Osteoblast (primary cell): ENCODE results near the gene CAPSL. TPM values are rescaled to one million over a fixed set of nuclear protein-coding genes. Genes with fewer than 3 reads are reported as not detected.

Experiments used
- DNase-seq: peaks from one replicate; pipeline ENCODE4 v3.0.0; 2011; ENCODE audit warnings: low spot score, mixed read lengths; ENCODE audit not compliant: insufficient read length; ENCODE audit errors: missing footprints
- H2AFZ ChIP-seq: 2 replicates; pipeline ENCODE4 v1.6.0; 2011; ENCODE audit warnings: mild to moderate bottlenecking, low read length
- H3K27ac ChIP-seq: 2 replicates; pipeline ENCODE4 v1.5.1; 2011; ENCODE audit warnings: mild to moderate bottlenecking, low read depth, low read length, moderate library complexity
- H3K27me3 ChIP-seq: 2 replicates; pipeline ENCODE4 v1.6.0; 2012; ENCODE audit warnings: mild to moderate bottlenecking, control low read depth, inconsistent platforms, low read length, moderate library complexity; ENCODE audit not compliant: insufficient read depth
- H3K36me3 ChIP-seq: 2 replicates; pipeline ENCODE4 v1.5.1; 2011; ENCODE audit warnings: mild to moderate bottlenecking, low read length, control low read depth, moderate library complexity; ENCODE audit not compliant: insufficient read depth
- H3K4me1 ChIP-seq: 2 replicates; pipeline ENCODE4 v1.5.1; 2011; ENCODE audit warnings: mild to moderate bottlenecking, low read length, control low read depth, moderate library complexity; ENCODE audit not compliant: insufficient read depth
- H3K4me2 ChIP-seq: 2 replicates; pipeline ENCODE4 v1.6.0; 2011; ENCODE audit warnings: mild to moderate bottlenecking, low read length; ENCODE audit not compliant: insufficient read depth
- H3K4me3 ChIP-seq: fragments of 200-600 bp; sonication (generic); 3 replicates; pipeline ENCODE4 v1.5.1; 2012; ENCODE audit warnings: mild to moderate bottlenecking, low read length, inconsistent platforms; ENCODE audit not compliant: insufficient read depth
- H3K79me2 ChIP-seq: 2 replicates; pipeline ENCODE4 v1.6.0; 2012; ENCODE audit warnings: mild to moderate bottlenecking, low read length, control low read depth, inconsistent platforms; ENCODE audit not compliant: insufficient read depth
- H3K9me3 ChIP-seq: 2 replicates; pipeline ENCODE4 v1.5.1; 2011; ENCODE audit warnings: low read depth, low read length, control low read depth
- H4K20me1 ChIP-seq: 2 replicates; pipeline ENCODE4 v1.6.0; 2012; ENCODE audit warnings: mild to moderate bottlenecking, low read length, control low read depth; ENCODE audit not compliant: insufficient read depth
- CTCF ChIP-seq: IDR thresholded peaks from 2 replicates; pipeline ENCODE4 v1.5.1; 2011; ENCODE audit warnings: mild to moderate bottlenecking, low read depth, low read length, moderate library complexity; ENCODE audit errors: extremely low read depth
- total RNA-seq: library from RNA; depleted of rRNA; stranded (reverse); fragments of >200 nt; gene quantifications from 2 replicates; pipeline ENCODE4 v1.2.3, GENCODE V29; 2012

The CAPSL gene
- total RNA-seq, 1 donor = not detected

- Histone ChIP-seq H3K4me2 (peak overlapping the region; percentile 14), H4K20me1 (no peaks in the 10 kb centered on the region), H3K27ac (peak overlapping the region; percentile 51), H3K27me3 (no peaks in the 10 kb centered on the region), H3K9me3 (no peaks in the 10 kb centered on the region), H2AFZ (peak overlapping the region; percentile 75), H3K79me2 (peaks cover 7% of the 10 kb centered on the region), H3K36me3 (peaks cover 16% of the 10 kb centered on the region), H3K4me1 (peaks cover 53% of the 10 kb centered on the region), H3K4me3 (no peak overlapping the region)
- TF ChIP-seq CTCF = no peak
- DNase-seq = no peak
Measured at GRCh38 chr5:35862126-35862525, 76.3 kb downstream of the CAPSL start.

- Histone ChIP-seq H3K27me3 (no peaks in the 10 kb centered on the region), H4K20me1 (no peaks in the 10 kb centered on the region), H3K27ac (peak overlapping the region; percentile 51), H3K4me1 (peaks cover 57% of the 10 kb centered on the region), H3K36me3 (peaks cover 16% of the 10 kb centered on the region), H3K79me2 (peaks cover 7% of the 10 kb centered on the region), H3K4me3 (no peak overlapping the region), H3K9me3 (no peaks in the 10 kb centered on the region), H2AFZ (peak overlapping the region; percentile 75), H3K4me2 (peak overlapping the region; percentile 14)
- TF ChIP-seq CTCF = no peak
- no peak for DNase-seq
Measured at GRCh38 chr5:35861718-35862117, 76.7 kb downstream of the CAPSL start.

- no peak overlapping the region for H3K4me3 ChIP-seq
- H3K27me3 ChIP-seq = no peaks in the 10 kb centered on the region
- no peak overlapping the region for H3K4me2 ChIP-seq
- H3K27ac ChIP-seq = no peak overlapping the region
- H3K9me3 ChIP-seq = no peaks in the 10 kb centered on the region
- H3K4me1 ChIP-seq = peaks cover 67% of the 10 kb centered on the region
- DNase-seq = no peak
- no peak overlapping the region for H2AFZ ChIP-seq
- no peak for TF ChIP-seq CTCF
- no peaks in the 10 kb centered on the region for H4K20me1 ChIP-seq
- H3K79me2 ChIP-seq = peaks cover 7% of the 10 kb centered on the region
- H3K36me3 ChIP-seq = peaks cover 16% of the 10 kb centered on the region
Measured at GRCh38 chr5:35860686-35861085, 77.7 kb downstream of the CAPSL start.

- H3K9me3 ChIP-seq = no peaks in the 10 kb centered on the region
- H3K36me3 ChIP-seq = peaks cover 13% of the 10 kb centered on the region
- peak overlapping the region; percentile 6 for H3K4me3 ChIP-seq
- no peak for TF ChIP-seq CTCF
- H3K4me2 ChIP-seq = peak overlapping the region; percentile 73
- peaks cover 74% of the 10 kb centered on the region for H3K4me1 ChIP-seq
- H3K79me2 ChIP-seq = peaks cover 7% of the 10 kb centered on the region
- peak overlapping the region; percentile 40 for H2AFZ ChIP-seq
- peak overlapping the region; percentile 78 for H3K27ac ChIP-seq
- H4K20me1 ChIP-seq = no peaks in the 10 kb centered on the region
- H3K27me3 ChIP-seq = no peaks in the 10 kb centered on the region
- DNase-seq = no peak
Measured at GRCh38 chr5:35859101-35859661, 79.2 kb downstream of the CAPSL start.
